Measurements from ENCODE around the gene KRTAP10-7. TPM values are rescaled to one million over a fixed set of nuclear protein-coding genes. Genes with fewer than 3 reads are reported as not detected.

KRTAP10-7 gene
- total RNA-seq, 2 experiments from 2014 or later = not detected

DNA sequence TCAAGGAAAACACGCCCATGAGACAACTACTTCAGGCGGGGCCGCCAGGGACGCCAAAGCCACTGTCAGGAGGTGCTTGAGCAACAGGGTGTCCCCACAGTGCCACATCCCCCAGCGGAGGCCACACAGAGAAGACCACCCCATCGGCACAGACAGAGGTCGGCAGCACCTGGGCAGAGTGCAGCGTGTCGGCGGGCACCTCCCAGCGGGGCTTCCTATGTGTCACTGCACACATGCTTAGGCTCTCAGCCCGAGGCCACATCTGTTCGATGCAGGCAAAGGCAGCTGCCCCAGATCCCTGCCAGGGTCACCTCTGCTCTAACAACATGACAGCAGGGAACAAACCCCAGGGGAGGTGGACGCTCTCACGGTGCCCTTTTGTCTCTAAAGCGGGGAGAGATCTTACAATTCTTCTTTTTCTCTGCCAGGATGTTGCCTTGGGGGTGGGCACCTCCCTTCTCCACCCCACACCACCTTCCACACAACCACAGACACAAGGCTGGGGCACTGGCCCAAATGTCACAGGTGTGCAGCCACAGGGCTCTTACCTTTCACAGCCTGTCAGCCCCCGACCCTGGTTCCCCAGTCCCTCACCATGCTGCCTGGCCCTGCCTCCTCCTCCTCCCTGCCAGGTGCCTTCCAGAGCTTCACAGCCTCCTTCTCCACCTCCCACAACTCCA is 15.7 kb downstream of the KRTAP10-7 start:
- Histone ChIP-seq H2AFZ (ENCODE audit: low read length) (no peak overlapping the region), H3K79me2 (ENCODE audit: insufficient read depth, low read depth, low read length) (no peaks in the 10 kb centered on the region), H3K4me2 (ENCODE audit: low read length) (no peak overlapping the region), H3K9me3 (ENCODE audit: low read length) (peaks cover 13% of the 10 kb centered on the region; the same call in 1 of the 2 replicates), H4K20me1 (ENCODE audit: insufficient read depth, low read length) (no peaks in the 10 kb centered on the region), H3K4me3 (ENCODE audit: low read depth, low read length, poor library complexity, severe bottlenecking) (no peak overlapping the region), H3K36me3 (ENCODE audit: insufficient read depth, low read length) (no peaks in the 10 kb centered on the region), H3K27ac (ENCODE audit: low read depth, low read length, poor library complexity, severe bottlenecking) (no peak overlapping the region), H3K9me2 (ENCODE audit: insufficient read depth, low read length) (no peaks in the 10 kb centered on the region), H3K4me1 (ENCODE audit: insufficient read depth, low read length, poor library complexity, severe bottlenecking) (peaks cover 12% of the 10 kb centered on the region)
- intact Hi-C loops (cut with micrococcal nuclease; ENCODE audit: unreplicated experiment) = no loop called here
- DNase-seq (ENCODE audit: low spot score) = no peak
- POLR2A ChIA-PET = no interaction called here
- no peak for TF ChIP-seq EZH2phosphoT487 (IDR thresholded peaks at IDR 0.05; ENCODE audit: borderline replicate concordance, low read depth, low read length)
- TF ChIP-seq, protein P1, sequence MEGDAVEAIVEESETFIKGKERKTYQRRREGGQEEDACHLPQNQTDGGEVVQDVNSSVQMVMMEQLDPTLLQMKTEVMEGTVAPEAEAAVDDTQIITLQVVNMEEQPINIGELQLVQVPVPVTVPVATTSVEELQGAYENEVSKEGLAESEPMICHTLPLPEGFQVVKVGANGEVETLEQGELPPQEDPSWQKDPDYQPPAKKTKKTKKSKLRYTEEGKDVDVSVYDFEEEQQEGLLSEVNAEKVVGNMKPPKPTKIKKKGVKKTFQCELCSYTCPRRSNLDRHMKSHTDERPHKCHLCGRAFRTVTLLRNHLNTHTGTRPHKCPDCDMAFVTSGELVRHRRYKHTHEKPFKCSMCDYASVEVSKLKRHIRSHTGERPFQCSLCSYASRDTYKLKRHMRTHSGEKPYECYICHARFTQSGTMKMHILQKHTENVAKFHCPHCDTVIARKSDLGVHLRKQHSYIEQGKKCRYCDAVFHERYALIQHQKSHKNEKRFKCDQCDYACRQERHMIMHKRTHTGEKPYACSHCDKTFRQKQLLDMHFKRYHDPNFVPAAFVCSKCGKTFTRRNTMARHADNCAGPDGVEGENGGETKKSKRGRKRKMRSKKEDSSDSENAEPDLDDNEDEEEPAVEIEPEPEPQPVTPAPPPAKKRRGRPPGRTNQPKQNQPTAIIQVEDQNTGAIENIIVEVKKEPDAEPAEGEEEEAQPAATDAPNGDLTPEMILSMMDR (conservative IDR thresholded peaks at IDR 0.05; ENCODE audit: low read length) = no peak
- no TSS peak for BruUV-seq (replicated peaks)
- CTCF ChIA-PET (ENCODE audit: unreplicated experiment) = no interaction called here

DNA sequence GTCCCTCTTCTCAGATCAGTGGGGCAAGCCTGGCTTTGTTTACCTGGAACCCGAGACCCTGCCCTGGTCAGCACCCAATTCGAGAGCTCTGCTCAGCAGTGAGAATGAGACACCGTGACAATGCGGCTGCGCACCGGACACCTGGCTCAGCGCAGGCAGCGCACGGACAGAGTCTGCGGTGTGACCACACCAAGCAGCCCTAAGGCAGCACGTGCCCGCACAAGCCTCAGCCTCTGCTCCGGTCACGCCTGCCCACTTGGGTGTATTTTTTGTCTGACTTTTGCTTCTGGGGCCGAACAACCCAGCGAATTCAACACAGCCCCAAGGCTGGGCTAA is 16.2 kb downstream of the KRTAP10-7 start:
- H3K79me2 ChIP-seq (ENCODE audit: insufficient read depth, low read depth, low read length) = no peaks in the 10 kb centered on the region
- intact Hi-C loops (cut with micrococcal nuclease; ENCODE audit: unreplicated experiment) = no loop called here
- ChIA-PET CTCF (ENCODE audit: unreplicated experiment) (no interaction called here), POLR2A (no interaction called here)
- no TSS peak for BruUV-seq (replicated peaks)
- peaks cover 13% of the 10 kb centered on the region; the same call in 1 of the 2 replicates for H3K9me3 ChIP-seq (ENCODE audit: low read length)
- no peak overlapping the region for H3K27ac ChIP-seq (ENCODE audit: low read depth, low read length, poor library complexity, severe bottlenecking)
- H3K4me3 ChIP-seq (ENCODE audit: low read depth, low read length, poor library complexity, severe bottlenecking) = no peak overlapping the region
- H4K20me1 ChIP-seq (ENCODE audit: insufficient read depth, low read length) = no peaks in the 10 kb centered on the region
- no peaks in the 10 kb centered on the region for H3K9me2 ChIP-seq (ENCODE audit: insufficient read depth, low read length)
- H2AFZ ChIP-seq (ENCODE audit: low read length) = no peak overlapping the region
- H3K4me1 ChIP-seq (ENCODE audit: insufficient read depth, low read length, poor library complexity, severe bottlenecking) = peaks cover 12% of the 10 kb centered on the region
- TF ChIP-seq, protein P1 (conservative IDR thresholded peaks at IDR 0.05; ENCODE audit: low read length) = no peak
- TF ChIP-seq EZH2phosphoT487 (IDR thresholded peaks at IDR 0.05; ENCODE audit: borderline replicate concordance, low read depth, low read length) = no peak
- no peak overlapping the region for H3K4me2 ChIP-seq (ENCODE audit: low read length)
- no peak for DNase-seq (ENCODE audit: low spot score)
- H3K36me3 ChIP-seq (ENCODE audit: insufficient read depth, low read length) = no peaks in the 10 kb centered on the region

- Histone ChIP-seq H4K20me1 (ENCODE audit: insufficient read depth, low read length) (no peaks in the 10 kb centered on the region), H2AFZ (ENCODE audit: low read length) (no peak overlapping the region), H3K4me3 (ENCODE audit: low read depth, low read length, poor library complexity, severe bottlenecking) (no peak overlapping the region), H3K27ac (ENCODE audit: low read depth, low read length, poor library complexity, severe bottlenecking) (no peak overlapping the region), H3K4me2 (ENCODE audit: low read length) (no peak overlapping the region), H3K9me2 (ENCODE audit: insufficient read depth, low read length) (no peaks in the 10 kb centered on the region), H3K79me2 (ENCODE audit: insufficient read depth, low read depth, low read length) (no peaks in the 10 kb centered on the region), H3K9me3 (ENCODE audit: low read length) (peaks cover 13% of the 10 kb centered on the region; the same call in 1 of the 2 replicates), H3K4me1 (ENCODE audit: insufficient read depth, low read length, poor library complexity, severe bottlenecking) (peaks cover 12% of the 10 kb centered on the region), H3K36me3 (ENCODE audit: insufficient read depth, low read length) (no peaks in the 10 kb centered on the region)
- no peak for TF ChIP-seq EZH2phosphoT487 (IDR thresholded peaks at IDR 0.05; ENCODE audit: borderline replicate concordance, low read depth, low read length)
- ChIA-PET POLR2A (no interaction called here), CTCF (ENCODE audit: unreplicated experiment) (no interaction called here)
- intact Hi-C loops (cut with micrococcal nuclease; ENCODE audit: unreplicated experiment) = no loop called here
- no peak for DNase-seq (ENCODE audit: low spot score)
- no TSS peak for BruUV-seq (replicated peaks)
Observed at GRCh38 chr21:44617071-44617501, 16.7 kb downstream of the KRTAP10-7 start.
